WTC11 (cell line): Measurements from ENCODE around the gene ENTPD1. TPM values are rescaled to one million over a fixed set of nuclear protein-coding genes. Genes with fewer than 3 reads are reported as not detected.

Experiments
- ATAC-seq: fragments of 200-7000 bp; cut with Tn5 transposase; 2 replicates; pipeline ENCODE4 v1.10.0; 2021; ENCODE audit warnings: mild to moderate bottlenecking, moderate library complexity
- CTCF ChIA-PET: fragments of 300-600 bp; sonication (Branson Sonifier 250); formaldehyde crosslinking; loops from one replicate; lab custom pipeline; 2021; ENCODE audit warnings: antibody characterized with exemption; lab: Charles Lee
- POLR2A ChIA-PET: fragments of 350-600 bp; sonication (Branson Sonifier 250); formaldehyde crosslinking; loops from one replicate; lab custom pipeline; 2021; ENCODE audit warnings: antibody characterized with exemption; lab: Charles Lee
- DNase-seq: peaks from one replicate; pipeline ENCODE4 v3.0.0; 2021; ENCODE audit warnings: low spot score
- H3K27ac Mint-ChIP-seq: 2 replicates; pipeline ENCODE4 v1.8.0; 2021; ENCODE audit warnings: mixed read lengths
- H3K27me3 Mint-ChIP-seq: 2 replicates; pipeline ENCODE4 v1.8.0; 2021; ENCODE audit warnings: low read depth, mild to moderate bottlenecking, moderate library complexity, mixed read lengths
- H3K36me3 Mint-ChIP-seq: 2 replicates; pipeline ENCODE4 v1.8.0; 2021; ENCODE audit warnings: mixed read lengths
- H3K4me1 Mint-ChIP-seq: 2 replicates; pipeline ENCODE4 v1.8.0; 2022; ENCODE audit warnings: mixed read lengths
- H3K4me3 Mint-ChIP-seq: 2 replicates; pipeline ENCODE4 v1.8.0; 2021; ENCODE audit warnings: mild to moderate bottlenecking, moderate library complexity, mixed read lengths
- H3K9me3 Mint-ChIP-seq: 2 replicates; pipeline ENCODE4 v1.8.0; 2021; ENCODE audit warnings: mixed read lengths
- CREM ChIP-seq: sonication (generic); formaldehyde crosslinking; IDR thresholded peaks from 2 replicates; pipeline ENCODE4 v1.8.1; 2022; ENCODE audit warnings: mild to moderate bottlenecking, missing genetic modification reagents, moderate library complexity
- CTCF ChIP-seq: fragments of 200-600 bp; IDR thresholded peaks from 2 replicates; pipeline ENCODE4 v1.8.0; 2022; ENCODE audit warnings: antibody characterized with exemption
- E2F1 ChIP-seq: sonication (generic); formaldehyde crosslinking; IDR thresholded peaks from 2 replicates; pipeline ENCODE4 v1.8.0; 2022; ENCODE audit warnings: mild to moderate bottlenecking, missing genetic modification reagents
- FOXP4 ChIP-seq: sonication (generic); formaldehyde crosslinking; IDR thresholded peaks from 2 replicates; pipeline ENCODE4 v1.8.0; 2022; ENCODE audit warnings: mild to moderate bottlenecking, missing genetic modification reagents
- HMGA2 ChIP-seq: fragments of 250-450 bp; sonication (Bioruptor Pico); IDR thresholded peaks from 2 replicates; pipeline ENCODE4 v1.4.0; 2021; ENCODE audit warnings: mild to moderate bottlenecking, moderate library complexity
- IRF1 ChIP-seq: sonication (generic); formaldehyde crosslinking; IDR thresholded peaks from 2 replicates; pipeline ENCODE4 v1.8.0; 2023; ENCODE audit warnings: missing genetic modification reagents
- JAZF1 ChIP-seq: fragments of 250-450 bp; sonication (Bioruptor Pico); IDR thresholded peaks from 2 replicates; pipeline ENCODE4 v1.9.0; 2021; ENCODE audit warnings: moderate library complexity, mild to moderate bottlenecking, inconsistent platforms
- JUN ChIP-seq: sonication (generic); formaldehyde crosslinking; IDR thresholded peaks from 2 replicates; pipeline ENCODE4 v1.8.0; 2023; ENCODE audit warnings: mild to moderate bottlenecking, missing genetic modification reagents
- KAT7 ChIP-seq: sonication (generic); formaldehyde crosslinking; IDR thresholded peaks from 2 replicates; pipeline ENCODE4 v1.8.1; 2023; ENCODE audit warnings: missing genetic modification reagents, mild to moderate bottlenecking, borderline replicate concordance
- MAX ChIP-seq: sonication (generic); formaldehyde crosslinking; IDR thresholded peaks from 2 replicates; pipeline ENCODE4 v1.8.0; 2022; ENCODE audit warnings: mild to moderate bottlenecking, missing genetic modification reagents
- NR2C2 ChIP-seq: sonication (generic); formaldehyde crosslinking; IDR thresholded peaks from 2 replicates; pipeline ENCODE4 v1.8.0; 2022; ENCODE audit warnings: mild to moderate bottlenecking, missing genetic modification reagents
- TEAD1 ChIP-seq: sonication (generic); formaldehyde crosslinking; IDR thresholded peaks from 2 replicates; pipeline ENCODE4 v1.8.0; 2022; ENCODE audit warnings: mild to moderate bottlenecking, missing genetic modification reagents
- TEAD4 ChIP-seq: sonication (generic); formaldehyde crosslinking; IDR thresholded peaks from 2 replicates; pipeline ENCODE4 v1.8.0; 2022; ENCODE audit warnings: mild to moderate bottlenecking, missing genetic modification reagents
- TP53 ChIP-seq: sonication (generic); formaldehyde crosslinking; IDR thresholded peaks from 2 replicates; pipeline ENCODE4 v1.8.1; 2023; ENCODE audit warnings: mild to moderate bottlenecking, missing genetic modification reagents
- USF2 ChIP-seq: sonication (generic); formaldehyde crosslinking; IDR thresholded peaks from 2 replicates; pipeline ENCODE4 v1.8.1; 2023; ENCODE audit warnings: mild to moderate bottlenecking, missing genetic modification reagents, moderate library complexity
- ZBTB43 ChIP-seq: sonication (generic); formaldehyde crosslinking; IDR thresholded peaks from 2 replicates; pipeline ENCODE4 v1.8.1; 2023; ENCODE audit warnings: mild to moderate bottlenecking, missing genetic modification reagents
- ZNF138 ChIP-seq: sonication (generic); formaldehyde crosslinking; conservative IDR thresholded peaks from 2 replicates; pipeline ENCODE4 v1.8.1; 2022; ENCODE audit warnings: mild to moderate bottlenecking, moderate library complexity, missing genetic modification reagents
- ZNF263 ChIP-seq: sonication (generic); formaldehyde crosslinking; IDR thresholded peaks from 2 replicates; pipeline ENCODE4 v1.8.1; 2022; ENCODE audit warnings: low read depth, mild to moderate bottlenecking, moderate library complexity, missing genetic modification reagents
- ZNF396 ChIP-seq: fragments of 250-450 bp; sonication (Bioruptor Pico); IDR thresholded peaks from 2 replicates; pipeline ENCODE4 v1.8.0; 2021; ENCODE audit warnings: mild to moderate bottlenecking, moderate library complexity, borderline replicate concordance
- total RNA-seq: library from RNA; stranded (reverse); gene quantifications from 3 replicates; pipeline ENCODE4 v1.2.3, GENCODE V29; 2021

ENTPD1 gene
- total RNA-seq, 1 experiment from 2014 or later, result 2.3 TPM

GRCh38 chr10:95789902-95790301 lies 33.9 kb downstream of the ENTPD1 start:
- no peak for DNase-seq
- no peaks in the 10 kb centered on the region for H3K36me3 Mint-ChIP-seq
- no peak for ATAC-seq
- H3K4me1 Mint-ChIP-seq, result peaks cover 3% of the 10 kb centered on the region
- no peak overlapping the region for H3K4me3 Mint-ChIP-seq
- peaks cover under 1% of the 10 kb centered on the region; the same call in 1 of the 2 replicates for H3K27me3 Mint-ChIP-seq
- ChIA-PET CTCF (no interaction called here), POLR2A (no interaction called here)
- no peak overlapping the region for H3K27ac Mint-ChIP-seq
- no peak for TF ChIP-seq TEAD4 (CRISPR knock-in tag)
- H3K9me3 Mint-ChIP-seq, result no peaks in the 10 kb centered on the region

- TF ChIP-seq HMGA2 (CRISPR knock-in tag) (no peak), ZNF263 (no peak), MAX (CRISPR knock-in tag) (no peak), E2F1 (CRISPR knock-in tag) (no peak), JUN (no peak), ZNF138 (CRISPR knock-in tag) (no peak), CREM (CRISPR knock-in tag) (no peak), TP53 (CRISPR knock-in tag) (no peak)
- no peaks in the 10 kb centered on the region for H3K9me3 Mint-ChIP-seq
- ChIA-PET CTCF (no interaction called here), POLR2A (no interaction called here)
- DNase-seq (no peak), ATAC-seq (no peak)
- H3K27ac Mint-ChIP-seq, result no peak overlapping the region
- H3K27me3 Mint-ChIP-seq, result peaks cover 4% of the 10 kb centered on the region; the same call in 1 of the 2 replicates
- H3K4me1 Mint-ChIP-seq, result peaks cover 3% of the 10 kb centered on the region
- H3K36me3 Mint-ChIP-seq, result no peaks in the 10 kb centered on the region
- no peak overlapping the region for H3K4me3 Mint-ChIP-seq
These were observed 35.0 kb downstream of the ENTPD1 start for GRCh38 chr10:95790982-95791381.

- ATAC-seq (no peak), DNase-seq (no peak)
- Mint-ChIP-seq H3K27me3 (peaks cover 4% of the 10 kb centered on the region; the same call in 1 of the 2 replicates), H3K4me1 (peaks cover 3% of the 10 kb centered on the region), H3K27ac (no peak overlapping the region)
- POLR2A ChIA-PET, result no interaction called here
- TF ChIP-seq ZNF396 (CRISPR knock-in tag) (no peak), ZBTB43 (CRISPR knock-in tag) (no peak), KAT7 (no peak), IRF1 (CRISPR knock-in tag) (no peak)
- TF ChIP-seq, all 79 proteins: peak for 0
- Mint-ChIP-seq H3K36me3 (no peaks in the 10 kb centered on the region), H3K4me3 (no peak overlapping the region), H3K9me3 (no peaks in the 10 kb centered on the region)
- CTCF ChIA-PET, result no interaction called here
These were observed 35.5 kb downstream of the ENTPD1 start for GRCh38 chr10:95791425-95791979.

- Mint-ChIP-seq H3K9me3 (0 out of 2 replicates have a peak, but pooled peaks cover under 1% of the 10 kb centered on the region), H3K4me3 (no peak overlapping the region), H3K36me3 (no peaks in the 10 kb centered on the region), H3K27ac (no peak overlapping the region), H3K4me1 (peaks cover 3% of the 10 kb centered on the region)
- POLR2A ChIA-PET, result interaction anchor here (1.0 kb wide), 1 partner anchor 25 kb away, joined by 3 read pairs; no protein-coding TSS in a partner anchor
- CTCF ChIA-PET, result no interaction called here
- ATAC-seq, result no peak
- TF ChIP-seq USF2 (CRISPR knock-in tag), result no peak
- no peak for TF ChIP-seq KAT7
- no peak for TF ChIP-seq JAZF1
- TF ChIP-seq CREM (CRISPR knock-in tag), result no peak
- no peak for TF ChIP-seq TEAD1 (CRISPR knock-in tag)
- no peak for TF ChIP-seq NR2C2 (CRISPR knock-in tag)
- no peak for TF ChIP-seq ZNF396 (CRISPR knock-in tag)
- TF ChIP-seq CTCF, result no peak
- TF ChIP-seq FOXP4, result no peak
- TF ChIP-seq, all 79 proteins: peak for 0
- no peak for DNase-seq
- H3K27me3 Mint-ChIP-seq, result peaks cover 4% of the 10 kb centered on the region; the same call in 1 of the 2 replicates
These were observed 36.3 kb downstream of the ENTPD1 start for GRCh38 chr10:95792211-95792780.
